ENCODE measurements around the gene TAF6L. TPM values are rescaled to one million over a fixed set of nuclear protein-coding genes. Genes with fewer than 3 reads are reported as not detected.

Gene TAF6L
- total RNA-seq (ENCODE audit: low replicate concordance), result 13.2 and 27.4 TPM in 2 replicates

GRCh38 chr11:62771144-62772021, at the start of gene TAF6L:
TAF6L (plus strand) TSS chr11:62771396; CDS start chr11:62775784, 4,388 bp downstream.

DNA sequence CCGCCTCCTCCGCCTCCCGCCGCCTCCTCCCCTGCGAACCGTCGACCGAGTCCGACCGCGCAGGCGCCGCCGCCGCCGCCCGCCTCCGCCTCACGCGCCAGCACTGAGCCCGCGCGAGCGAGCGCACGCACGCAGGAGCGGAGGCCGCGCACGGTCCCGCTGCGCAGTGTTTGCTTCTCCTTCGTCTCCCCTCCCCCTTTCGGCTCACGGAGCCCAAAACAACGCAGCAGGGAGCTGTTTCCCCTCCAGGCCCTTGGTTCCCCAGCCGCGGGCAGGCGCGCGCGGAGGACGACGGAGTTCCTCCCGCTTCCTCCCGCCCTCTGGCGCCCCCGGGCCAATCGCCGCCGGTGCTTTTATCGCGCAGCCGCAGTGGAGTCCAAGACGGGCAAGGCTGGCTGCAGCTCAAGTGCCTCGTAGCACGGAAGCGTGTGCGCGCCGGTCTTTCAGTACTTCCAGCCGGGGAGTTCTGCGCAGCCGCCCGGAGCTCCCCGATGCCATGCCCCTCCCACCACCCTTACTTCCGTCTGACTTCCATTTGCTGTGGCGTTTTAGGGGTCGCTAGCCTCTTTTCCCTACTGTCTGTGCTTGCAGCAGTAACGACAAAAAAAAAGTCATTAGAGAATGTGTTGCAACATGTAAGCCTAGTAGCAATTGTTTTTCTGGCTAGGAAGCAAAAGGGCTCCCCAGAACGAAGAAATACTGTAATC, 43.9 kb upstream of the TAF6L start, which contains the start of gene HNRNPUL2:
Gene HNRNPUL2, minus strand, starts transcription at position 293 of the 707 bp plus-strand sequence. CDS start 301 bp downstream, outside the sequence.

GRCh38 chr11:62728171-62728988, 42.8 kb upstream of the TAF6L start, which contains the start of gene TTC9C:
TTC9C (plus strand) TSS chr11:62728486; CDS start chr11:62728849, 363 bp downstream.

GRCh38 chr11:62753736-62754603, 17.2 kb upstream of the TAF6L start, which contains the start of gene ZBTB3:
ZBTB3 (minus strand) TSS chr11:62754160; CDS start chr11:62753664, 496 bp downstream.

DNA sequence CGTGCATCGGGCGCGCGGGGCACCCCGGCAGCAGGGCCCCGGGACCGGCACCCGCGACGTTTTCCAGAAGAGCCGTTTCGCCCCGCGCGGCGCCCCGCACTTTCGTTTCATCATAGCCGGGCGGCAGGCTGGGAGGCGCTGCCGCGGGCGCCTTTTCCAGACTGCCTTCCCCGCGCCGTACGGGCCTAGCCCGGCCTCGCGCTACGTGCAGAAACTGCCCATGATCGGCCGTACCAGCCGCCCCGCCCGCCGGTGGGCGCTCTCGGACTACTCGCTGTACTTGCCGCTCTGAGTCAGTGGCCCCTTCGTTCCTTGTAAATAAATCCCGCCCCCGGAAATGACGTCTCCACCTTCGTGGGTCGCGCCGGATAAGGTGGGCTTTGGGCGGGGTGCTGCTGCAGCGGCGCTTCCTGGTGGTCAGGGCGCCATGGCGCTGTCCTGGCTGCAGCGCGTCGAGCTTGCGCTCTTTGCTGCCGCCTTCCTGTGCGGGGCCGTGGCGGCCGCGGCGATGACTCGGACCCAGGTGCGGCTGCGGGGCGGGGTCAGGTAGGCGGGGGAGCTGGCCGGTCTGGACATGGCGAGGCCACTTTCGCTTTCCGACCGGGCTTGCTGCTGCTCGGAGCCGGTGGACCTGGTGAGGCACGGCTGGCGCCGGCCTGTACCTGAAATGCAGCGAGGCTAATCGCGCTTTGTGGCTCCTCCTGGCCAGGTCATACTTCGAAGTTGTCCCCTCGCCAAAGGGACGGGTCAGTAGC, 16.0 kb downstream of the TAF6L start, which contains the start of gene TMEM179B:
Gene TMEM179B, plus strand, starts transcription at position 398 of the 755 bp plus-strand sequence. Its CDS starts 30 bp downstream, at position 428.

DNA sequence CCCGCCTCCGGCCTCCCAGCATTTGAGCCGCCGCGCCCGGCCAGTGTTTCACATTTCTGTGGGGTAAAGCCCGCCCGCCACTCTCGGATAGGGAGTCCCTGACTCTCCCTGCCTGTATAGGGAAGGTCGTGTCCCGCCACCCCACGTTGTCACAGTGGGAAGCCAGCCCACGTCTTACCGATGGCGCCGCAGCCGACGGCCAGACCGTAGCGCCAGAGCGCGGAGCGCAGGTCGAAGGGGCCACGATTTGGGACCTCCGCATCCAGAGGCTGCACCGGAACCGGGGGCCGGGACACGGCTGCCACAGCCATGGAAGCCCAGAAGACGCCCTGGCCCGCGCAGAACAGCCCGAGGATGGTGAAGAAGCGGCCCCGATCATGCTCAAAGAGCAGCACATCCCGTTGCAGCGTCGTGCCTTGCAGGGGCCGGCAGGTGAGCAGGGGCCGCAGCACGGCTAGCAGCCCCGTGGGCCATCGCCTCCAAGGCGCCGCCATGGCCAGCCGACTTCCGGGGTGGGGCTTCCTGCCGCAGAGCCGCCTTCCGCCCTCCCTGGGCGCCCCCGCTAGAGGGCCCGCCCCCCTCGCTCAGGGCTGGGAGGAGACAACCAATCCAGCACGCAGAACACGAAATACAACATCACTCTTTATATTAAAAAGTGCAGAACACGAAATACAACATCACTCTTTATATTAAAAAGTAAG, 20.5 kb downstream of the TAF6L start, which contains the start of gene TMEM223:
Gene TMEM223, minus strand, starts transcription at position 506 of the 701 bp plus-strand sequence. Its CDS starts 12 bp downstream, at position 494.

DNA sequence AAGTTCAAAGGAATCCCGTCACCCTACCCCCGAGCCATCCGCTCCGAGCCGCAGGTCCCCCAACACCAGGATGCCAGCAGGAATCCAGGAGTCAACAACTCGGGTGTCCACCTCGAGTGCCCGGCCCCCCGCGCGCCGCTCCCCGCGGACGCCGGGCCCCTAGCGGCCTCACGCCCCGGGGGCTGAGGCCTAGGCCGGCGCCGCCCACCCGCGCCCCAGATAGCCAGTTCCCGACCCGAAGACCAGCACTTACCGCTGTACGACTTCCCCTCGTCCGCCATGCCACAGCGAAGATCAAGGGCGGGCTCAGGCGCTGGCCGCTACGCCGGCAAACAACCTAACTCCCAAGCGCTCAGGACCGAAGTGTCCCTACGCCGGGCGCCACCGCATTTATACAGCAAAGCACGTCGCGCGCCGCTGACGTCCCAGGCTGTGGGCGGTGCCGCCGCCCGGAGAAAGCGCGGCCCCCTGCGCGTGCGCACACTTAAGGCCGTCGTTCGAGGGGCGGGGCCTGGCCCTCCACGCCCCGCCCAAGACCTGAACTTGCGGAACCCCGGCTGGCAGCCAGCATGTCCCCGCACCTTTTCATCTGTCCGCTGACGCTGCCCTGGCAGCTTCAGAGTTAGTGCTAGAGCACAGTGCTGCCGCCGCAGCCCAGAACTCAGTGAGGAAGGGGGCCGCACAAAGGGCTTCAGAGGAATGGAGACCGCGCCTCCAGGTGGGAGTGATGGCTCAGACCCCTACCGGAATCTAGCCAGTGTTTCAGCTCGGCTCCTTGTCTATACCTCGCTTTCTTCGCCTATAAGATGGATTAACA, 34.1 kb downstream of the TAF6L start, which contains the start of gene NXF1:
Gene NXF1, minus strand, starts transcription at position 365 of the 817 bp plus-strand sequence. Its CDS starts 84 bp downstream, at position 281.

GRCh38 chr11:62831520-62832335, 60.5 kb downstream of the TAF6L start, which contains the start of gene STX5:
STX5 (minus strand) TSS chr11:62832051; CDS start chr11:62831243, 808 bp downstream.

GRCh38 chr11:62832336-62833234, 61.4 kb downstream of the TAF6L start, which contains the start of gene TEX54:
TEX54 (minus strand) TSS chr11:62832841.

Other genes starting within 250 kb of the TAF6L start
- gene AHNAK, start 224.6 kb upstream of the TAF6L start, total RNA-seq (ENCODE audit: low replicate concordance), result 257 and 396 TPM in 2 replicates
- gene EEF1G, start 197.5 kb upstream of the TAF6L start, total RNA-seq (ENCODE audit: low replicate concordance), result 1,294 and 1,609 TPM in 2 replicates
- 5.4 and 6.5 TPM in 2 replicates for gene TUT1, start 179.9 kb upstream of the TAF6L start, total RNA-seq (ENCODE audit: low replicate concordance)
- gene MTA2, start 169.5 kb upstream of the TAF6L start, total RNA-seq (ENCODE audit: low replicate concordance), result 79.0 and 124 TPM in 2 replicates
- 10.3 and 20.2 TPM in 2 replicates for gene EML3, start 158.6 kb upstream of the TAF6L start, total RNA-seq (ENCODE audit: low replicate concordance)
- 6.7 and 8.4 TPM in 2 replicates for gene ROM1, start 158.1 kb upstream of the TAF6L start, total RNA-seq (ENCODE audit: low replicate concordance)
- gene B3GAT3, start 149.4 kb upstream of the TAF6L start, total RNA-seq (ENCODE audit: low replicate concordance), result 17.2 and 20.3 TPM in 2 replicates
- gene GANAB, start 124.8 kb upstream of the TAF6L start, total RNA-seq (ENCODE audit: low replicate concordance), result 211 and 260 TPM in 2 replicates
- gene INTS5, start 118.1 kb upstream of the TAF6L start, total RNA-seq (ENCODE audit: low replicate concordance), result 12.4 and 15.0 TPM in 2 replicates
- gene C11orf98, start 106.2 kb upstream of the TAF6L start, total RNA-seq (ENCODE audit: low replicate concordance), result 7.3 and 54.1 TPM in 2 replicates
- gene CSKMT, start 106.1 kb upstream of the TAF6L start, total RNA-seq (ENCODE audit: low replicate concordance), result 7.4 TPM in 2 replicates
- gene UQCC3, start 99.7 kb upstream of the TAF6L start, total RNA-seq (ENCODE audit: low replicate concordance), result 12.1 and 14.4 TPM in 2 replicates
- 0.82 and 2.4 TPM in 2 replicates for gene LBHD1, start 99.1 kb upstream of the TAF6L start, total RNA-seq (ENCODE audit: low replicate concordance)
- gene UBXN1, start 92.3 kb upstream of the TAF6L start, total RNA-seq (ENCODE audit: low replicate concordance), result 154 and 462 TPM in 2 replicates
- 0.45 and 17.7 TPM in 2 replicates for gene LRRN4CL, start 81.9 kb upstream of the TAF6L start, total RNA-seq (ENCODE audit: low replicate concordance)
- 34.7 and 65.3 TPM in 2 replicates for gene BSCL2, start 64.0 kb upstream of the TAF6L start, total RNA-seq (ENCODE audit: low replicate concordance)
- gene GNG3, start 63.7 kb upstream of the TAF6L start, total RNA-seq (ENCODE audit: low replicate concordance), result not detected in 2 replicates
- 7.5 and 8.9 TPM in 2 replicates for gene HNRNPUL2, start 43.9 kb upstream of the TAF6L start, total RNA-seq (ENCODE audit: low replicate concordance)
- gene TTC9C, start 42.9 kb upstream of the TAF6L start, total RNA-seq (ENCODE audit: low replicate concordance), result 33.1 and 39.7 TPM in 2 replicates
- gene ZBTB3, start 17.2 kb upstream of the TAF6L start, total RNA-seq (ENCODE audit: low replicate concordance), result 8.0 and 9.4 TPM in 2 replicates
- 93.8 and 114 TPM in 2 replicates for gene POLR2G, start 9.8 kb upstream of the TAF6L start, total RNA-seq (ENCODE audit: low replicate concordance)
- gene TMEM179B, start 16.0 kb downstream of the TAF6L start, total RNA-seq (ENCODE audit: low replicate concordance), result 19.2 and 22.9 TPM in 2 replicates
- gene TMEM223, start 20.6 kb downstream of the TAF6L start, total RNA-seq (ENCODE audit: low replicate concordance), result 4.6 and 14.6 TPM in 2 replicates
- gene NXF1, start 34.0 kb downstream of the TAF6L start, total RNA-seq (ENCODE audit: low replicate concordance), result 12.1 and 24.9 TPM in 2 replicates
- 45.7 and 50.7 TPM in 2 replicates for gene STX5, start 60.7 kb downstream of the TAF6L start, total RNA-seq (ENCODE audit: low replicate concordance)
- not detected in 2 replicates for gene TEX54, start 61.4 kb downstream of the TAF6L start, total RNA-seq (ENCODE audit: low replicate concordance)
- 57.8 and 63.7 TPM in 2 replicates for gene WDR74, start 68.2 kb downstream of the TAF6L start, total RNA-seq (ENCODE audit: low replicate concordance)
- gene SLC3A2, start 109.5 kb downstream of the TAF6L start, total RNA-seq (ENCODE audit: low replicate concordance), result 226 and 293 TPM in 2 replicates
- gene CHRM1, start 150.0 kb downstream of the TAF6L start, total RNA-seq (ENCODE audit: low replicate concordance), result not detected in 2 replicates
- gene SLC22A6, start 213.6 kb downstream of the TAF6L start, total RNA-seq (ENCODE audit: low replicate concordance), result not detected in 2 replicates
- gene SLC22A8, start 244.4 kb downstream of the TAF6L start, total RNA-seq (ENCODE audit: low replicate concordance), result not detected in 2 replicates